ENCODE results near the gene TAS1R1.

The TAS1R1 gene

DNA sequence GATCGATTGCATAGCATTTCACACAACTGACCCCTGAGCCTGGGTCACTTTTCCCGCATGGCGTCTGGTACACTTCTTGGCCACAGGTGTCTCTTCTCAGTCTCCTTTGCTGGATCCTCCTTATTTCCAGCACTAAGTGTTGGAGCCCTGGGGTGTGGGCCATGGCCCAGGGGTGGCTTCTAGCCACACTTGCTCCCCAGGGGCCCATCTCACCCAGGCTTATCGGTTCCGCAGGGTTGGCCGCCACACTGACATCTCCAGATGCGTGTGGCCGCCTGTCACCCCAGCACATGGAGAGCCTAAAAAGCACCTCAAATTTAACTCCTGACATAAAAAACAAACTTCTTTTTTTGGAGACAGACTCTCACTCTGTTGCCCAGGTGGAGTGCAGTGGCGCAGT lies 71.9 kb downstream of the TAS1R1 start:
- peaks cover 9% of the 10 kb centered on the region for H3K36me3 ChIP-seq (ENCODE audit: control insufficient read depth, insufficient read depth, low read length)
- H3K4me1 ChIP-seq (ENCODE audit: control insufficient read depth, insufficient read depth, low read length): peaks cover 14% of the 10 kb centered on the region
- H3K9ac ChIP-seq (ENCODE audit: low read length): no peak overlapping the region
- no peaks in the 10 kb centered on the region for H3K27me3 ChIP-seq (ENCODE audit: control insufficient read depth, insufficient read depth, low read length)
- no peak overlapping the region for H3K4me3 ChIP-seq (ENCODE audit: low read length)
- H3K9me3 ChIP-seq (ENCODE audit: control insufficient read depth, low read length): no peaks in the 10 kb centered on the region

DNA sequence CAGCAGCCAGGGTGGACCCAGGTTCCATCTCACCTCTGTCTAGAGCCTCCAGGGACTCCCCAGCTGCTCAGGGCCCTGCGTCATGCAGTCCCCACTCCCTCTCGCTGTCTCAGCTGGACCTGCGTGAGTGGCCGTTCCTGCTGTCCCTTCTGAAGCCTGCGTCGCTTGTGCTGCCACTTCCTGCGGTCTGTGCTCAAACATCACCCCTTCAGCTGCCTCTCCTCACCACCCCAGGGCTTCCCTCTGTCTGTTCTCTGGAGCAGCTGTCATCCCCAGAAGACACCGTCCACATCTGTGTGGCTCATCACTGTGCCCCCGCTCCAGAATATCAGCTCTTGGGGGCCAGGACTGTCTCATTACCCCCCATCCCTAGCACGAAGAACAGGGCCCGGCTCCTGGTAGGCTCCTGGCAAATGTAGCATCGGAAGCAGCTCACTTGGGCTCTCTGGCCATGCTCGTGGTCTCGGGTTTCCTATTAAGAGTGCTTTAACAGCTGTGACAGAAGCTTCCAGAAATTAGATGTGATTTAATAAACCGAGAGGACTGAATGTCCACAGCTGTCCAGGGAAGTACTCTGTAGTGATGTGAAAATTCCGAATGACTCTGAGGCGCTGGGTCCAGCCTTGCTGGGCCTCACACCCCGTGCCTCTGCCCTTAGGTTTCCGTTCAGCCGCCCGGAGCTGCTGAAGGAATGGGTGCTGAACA lies 72.9 kb downstream of the TAS1R1 start:
- Histone ChIP-seq H3K4me3 (ENCODE audit: low read length) (no peak overlapping the region), H3K9ac (ENCODE audit: low read length) (no peak overlapping the region), H3K4me1 (ENCODE audit: control insufficient read depth, insufficient read depth, low read length) (peaks cover 14% of the 10 kb centered on the region), H3K27me3 (ENCODE audit: control insufficient read depth, insufficient read depth, low read length) (no peaks in the 10 kb centered on the region), H3K36me3 (ENCODE audit: control insufficient read depth, insufficient read depth, low read length) (peaks cover 9% of the 10 kb centered on the region), H3K9me3 (ENCODE audit: control insufficient read depth, low read length) (no peaks in the 10 kb centered on the region)

DNA sequence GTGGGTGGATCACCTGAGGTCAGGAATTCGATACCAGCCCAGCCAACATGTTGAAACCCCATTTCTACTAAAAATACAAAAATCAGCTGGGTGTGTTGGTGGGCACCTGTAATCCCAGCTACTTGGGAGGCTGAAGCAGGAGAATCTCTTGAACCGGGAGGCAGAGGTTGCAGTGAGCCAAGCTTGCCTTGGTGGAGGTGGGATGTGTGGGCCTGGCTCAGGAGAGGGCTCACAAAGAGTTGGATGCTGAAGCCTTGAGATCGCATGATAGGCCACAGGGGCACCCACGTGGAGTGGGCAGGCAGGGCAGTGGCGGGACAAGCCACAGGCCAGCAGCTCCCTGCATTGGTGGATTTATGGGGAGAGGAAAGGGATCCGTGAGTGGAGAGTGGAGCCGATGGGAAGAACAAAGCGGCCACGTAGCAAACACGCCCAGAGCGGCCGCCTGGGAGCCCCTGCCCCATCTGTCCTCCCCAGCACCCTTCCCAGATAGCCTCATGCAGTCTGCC lies 73.9 kb downstream of the TAS1R1 start:
- Histone ChIP-seq H3K9me3 (ENCODE audit: control insufficient read depth, low read length) (no peaks in the 10 kb centered on the region), H3K4me1 (ENCODE audit: control insufficient read depth, insufficient read depth, low read length) (peaks cover 14% of the 10 kb centered on the region), H3K36me3 (ENCODE audit: control insufficient read depth, insufficient read depth, low read length) (peaks cover 9% of the 10 kb centered on the region), H3K9ac (ENCODE audit: low read length) (no peak overlapping the region), H3K27me3 (ENCODE audit: control insufficient read depth, insufficient read depth, low read length) (no peaks in the 10 kb centered on the region), H3K4me3 (ENCODE audit: low read length) (no peak overlapping the region)

Data from mucosa of stomach (tissue), 1 donor.